Kidney (tissue), 14 donors: ENCODE data around the gene THSD4. TPM values are rescaled to one million over a fixed set of nuclear protein-coding genes. Genes with fewer than 3 reads are reported as not detected.

Experiments
- DNase-seq, 5 donors: peaks; one replicate each; pipeline ENCODE4 v3.0.0-alpha.2; 2013 to 2020
- FAIRE-seq: peaks from 2 replicates; lab custom pipeline; 2012; peaks lifted over from hg19 to GRCh38; lab: Jason Lieb, UNC
- H3K27ac ChIP-seq, 2 donors: one replicate each; pipeline ENCODE4 v1.7.0; 2013; ENCODE audit warnings: low read depth in 2 of 2, low read length in 2 of 2, inconsistent platforms in 1 of 2
- H3K27me3 ChIP-seq: one replicate; pipeline ENCODE4 v1.7.1; 2013; ENCODE audit warnings: low read length, inconsistent platforms; ENCODE audit not compliant: control insufficient read depth, insufficient read depth
- H3K36me3 ChIP-seq, 3 donors: one replicate each; pipeline versions ENCODE4 v1.7.0 to v1.7.1; 2013; ENCODE audit warnings: low read length in 3 of 3, control low read depth in 1 of 3, inconsistent platforms in 1 of 3; ENCODE audit not compliant: insufficient read depth in 3 of 3, control insufficient read depth in 2 of 3
- H3K4me1 ChIP-seq, 3 donors: one replicate each; pipeline versions ENCODE4 v1.7.0 to v1.7.1; 2013; ENCODE audit warnings: low read length in 3 of 3, inconsistent platforms in 1 of 3, low read depth in 1 of 3; ENCODE audit not compliant: control insufficient read depth in 2 of 3, insufficient read depth in 2 of 3
- H3K4me3 ChIP-seq, 3 donors: one replicate each; pipeline versions ENCODE4 v1.7.0 to v1.8.1; 2013; ENCODE audit warnings: low read length in 3 of 3, control low read depth in 1 of 3, inconsistent platforms in 1 of 3
- H3K9ac ChIP-seq, 3 donors: one replicate each; pipeline versions ENCODE4 v1.7.0 to v1.7.1; 2013; ENCODE audit warnings: low read length in 3 of 3, control low read depth in 1 of 3, inconsistent platforms in 1 of 3
- H3K9me3 ChIP-seq, 3 donors: one replicate each; pipeline versions ENCODE4 v1.7.0 to v1.7.1; 2013; ENCODE audit warnings: low read length in 3 of 3, control low read depth in 1 of 3, inconsistent platforms in 1 of 3; ENCODE audit not compliant: control insufficient read depth in 2 of 3, insufficient read depth in 1 of 3
- intact Hi-C: fragments of 100-400 bp; cut with DNase I; formaldehyde crosslinking; loops from one replicate; pipeline ENCODE4 v1.11.1; 2022
- polyA plus RNA-seq: library from polyadenylated mRNA; stranded (reverse); fragments of 350-450 nt; fragmentation: Illumina TruSeq; extraction: RNeasy Lipid Tissue Mini Kit (QIAGEN cat#74804); gene quantifications from one replicate; pipeline ENCODE4 v1.2.3, GENCODE V29; 2014; ENCODE audit warnings: low read depth, low replicate concordance; ENCODE audit not compliant: insufficient read depth
- total RNA-seq: library from RNA; stranded (reverse); fragmentation: NEBNext Ultra II Directional; extraction: Animal tissue kit (Norgen Biotek cat#: 25700); gene quantifications from one replicate; pipeline ENCODE4 v1.2.1, GENCODE V29; 2021
- TF ChIP-seq, protein P1 (sequence below): IDR thresholded peaks from 3 replicates; pipeline ENCODE4 v1.5.1; 2012; ENCODE audit warnings: mild to moderate bottlenecking, moderate library complexity, borderline replicate concordance; ENCODE audit not compliant: insufficient read depth; ENCODE audit errors: extremely low read depth
- donor health status: control.
- donor health status: control.
- donor health status: control.
- donor health status: control.
- donor health status: control.
- donor health status: DM: yes; HTN: yes; CAD: no.
- donor health status: Normal renal cell carcinoma (clear cell type).

The THSD4 gene
- total and polyA plus RNA-seq, 2 donors from 2014 or later: 9.4 to 36.3 TPM

DNA sequence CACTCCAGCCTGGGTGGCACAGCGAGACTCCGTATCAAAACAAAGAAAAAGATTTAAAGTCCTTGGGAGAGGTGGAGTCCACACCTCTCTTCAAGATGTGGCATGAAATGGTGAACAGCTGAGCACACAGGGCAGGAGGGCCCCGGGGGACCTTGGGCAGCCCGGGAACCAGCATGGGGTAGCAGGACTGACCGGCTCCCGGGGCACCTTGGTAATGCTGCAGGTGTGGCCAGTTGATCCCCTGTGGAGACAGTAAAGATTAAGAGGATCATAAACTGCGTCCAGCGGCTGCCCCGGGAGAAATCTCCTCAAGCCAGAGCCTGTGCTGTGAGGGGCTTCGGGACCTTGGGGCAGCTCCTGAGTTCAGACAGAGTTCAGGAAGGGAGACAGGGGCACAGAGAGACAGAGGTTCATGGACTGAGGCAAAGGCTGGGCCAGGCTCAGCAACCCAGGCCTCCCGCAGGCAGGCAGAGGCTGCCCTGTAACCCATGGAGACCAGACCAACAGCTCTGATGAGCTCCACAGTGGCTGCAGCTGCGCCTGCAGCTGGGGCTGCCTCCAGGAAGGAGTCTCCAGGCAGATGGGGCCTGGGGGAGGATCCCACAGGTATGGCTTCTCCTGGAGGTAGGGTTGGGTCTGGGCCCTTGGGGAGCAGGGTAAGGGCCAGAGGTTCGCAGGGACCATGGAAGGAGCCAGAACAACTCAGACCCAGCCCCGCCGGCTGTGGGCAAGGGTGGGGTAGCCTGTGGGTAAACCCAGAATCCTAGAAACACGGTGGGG, 695.2 kb downstream of the THSD4 start, which contains the start of gene NR2E3:
Gene NR2E3, plus strand, starts transcription at position 299 of the 780 bp plus-strand sequence. Its CDS starts 190 bp downstream, at position 489.
- Histone ChIP-seq H3K9me3 (no peaks in the 10 kb centered on the region), H3K36me3 (no peaks in the 10 kb centered on the region), H3K27ac (no peak within 1 kb of the TSS), H3K4me1 (peaks cover 0 to 14% (median 8%) of the 10 kb centered on the region in 3 donors), H3K9ac (no peak within 1 kb of the TSS), H3K4me3 (no peak within 1 kb of the TSS), H3K27me3 (no peaks in the 10 kb centered on the region)
- intact Hi-C loops: no loop called here
- DNase-seq (no peak), FAIRE-seq (no peak)
- TF ChIP-seq, protein P1, sequence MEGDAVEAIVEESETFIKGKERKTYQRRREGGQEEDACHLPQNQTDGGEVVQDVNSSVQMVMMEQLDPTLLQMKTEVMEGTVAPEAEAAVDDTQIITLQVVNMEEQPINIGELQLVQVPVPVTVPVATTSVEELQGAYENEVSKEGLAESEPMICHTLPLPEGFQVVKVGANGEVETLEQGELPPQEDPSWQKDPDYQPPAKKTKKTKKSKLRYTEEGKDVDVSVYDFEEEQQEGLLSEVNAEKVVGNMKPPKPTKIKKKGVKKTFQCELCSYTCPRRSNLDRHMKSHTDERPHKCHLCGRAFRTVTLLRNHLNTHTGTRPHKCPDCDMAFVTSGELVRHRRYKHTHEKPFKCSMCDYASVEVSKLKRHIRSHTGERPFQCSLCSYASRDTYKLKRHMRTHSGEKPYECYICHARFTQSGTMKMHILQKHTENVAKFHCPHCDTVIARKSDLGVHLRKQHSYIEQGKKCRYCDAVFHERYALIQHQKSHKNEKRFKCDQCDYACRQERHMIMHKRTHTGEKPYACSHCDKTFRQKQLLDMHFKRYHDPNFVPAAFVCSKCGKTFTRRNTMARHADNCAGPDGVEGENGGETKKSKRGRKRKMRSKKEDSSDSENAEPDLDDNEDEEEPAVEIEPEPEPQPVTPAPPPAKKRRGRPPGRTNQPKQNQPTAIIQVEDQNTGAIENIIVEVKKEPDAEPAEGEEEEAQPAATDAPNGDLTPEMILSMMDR: no peak

DNA sequence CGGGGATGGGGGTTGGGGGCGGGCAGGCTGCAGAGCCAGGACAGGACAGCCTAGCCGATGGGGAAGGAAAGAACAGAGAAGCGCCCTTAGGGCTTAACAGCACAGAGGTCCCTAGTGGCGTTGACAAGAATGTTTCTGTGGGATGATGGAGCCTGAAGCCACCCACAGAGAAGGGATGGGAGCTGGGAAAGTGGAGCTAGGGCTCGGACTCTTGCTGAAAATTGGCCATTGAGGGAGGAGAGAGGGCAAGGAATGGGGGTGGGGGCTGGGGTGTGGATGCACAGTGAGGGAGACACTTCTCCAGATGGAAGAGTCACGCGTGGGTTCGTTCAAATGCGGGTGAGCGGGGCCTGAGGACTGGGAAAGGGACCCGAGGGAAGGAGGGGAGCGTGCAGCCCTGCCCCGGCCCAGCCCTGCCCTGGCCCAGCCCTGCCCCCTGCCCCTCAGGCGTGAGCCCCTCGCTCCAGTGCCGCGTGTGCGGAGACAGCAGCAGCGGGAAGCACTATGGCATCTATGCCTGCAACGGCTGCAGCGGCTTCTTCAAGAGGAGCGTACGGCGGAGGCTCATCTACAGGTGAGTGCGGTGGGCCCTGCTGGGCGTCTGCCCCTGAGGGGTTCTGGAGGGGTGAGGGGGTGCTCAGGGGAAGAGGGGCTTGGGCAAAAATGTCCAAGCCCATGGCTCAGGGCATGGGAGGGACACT, 695.9 kb downstream of the THSD4 start:
- Histone ChIP-seq H3K4me1 (peaks cover 0 to 13% (median 8%) of the 10 kb centered on the region in 3 donors), H3K9ac (no peak overlapping the region), H3K4me3 (no peak overlapping the region), H3K36me3 (no peaks in the 10 kb centered on the region), H3K9me3 (no peaks in the 10 kb centered on the region), H3K27me3 (no peaks in the 10 kb centered on the region), H3K27ac (no peak overlapping the region)
- FAIRE-seq: no peak
- intact Hi-C loops: no loop called here
- DNase-seq: peak in 1 of 5 donors; percentile 72
- TF ChIP-seq, protein P1: no peak

DNA sequence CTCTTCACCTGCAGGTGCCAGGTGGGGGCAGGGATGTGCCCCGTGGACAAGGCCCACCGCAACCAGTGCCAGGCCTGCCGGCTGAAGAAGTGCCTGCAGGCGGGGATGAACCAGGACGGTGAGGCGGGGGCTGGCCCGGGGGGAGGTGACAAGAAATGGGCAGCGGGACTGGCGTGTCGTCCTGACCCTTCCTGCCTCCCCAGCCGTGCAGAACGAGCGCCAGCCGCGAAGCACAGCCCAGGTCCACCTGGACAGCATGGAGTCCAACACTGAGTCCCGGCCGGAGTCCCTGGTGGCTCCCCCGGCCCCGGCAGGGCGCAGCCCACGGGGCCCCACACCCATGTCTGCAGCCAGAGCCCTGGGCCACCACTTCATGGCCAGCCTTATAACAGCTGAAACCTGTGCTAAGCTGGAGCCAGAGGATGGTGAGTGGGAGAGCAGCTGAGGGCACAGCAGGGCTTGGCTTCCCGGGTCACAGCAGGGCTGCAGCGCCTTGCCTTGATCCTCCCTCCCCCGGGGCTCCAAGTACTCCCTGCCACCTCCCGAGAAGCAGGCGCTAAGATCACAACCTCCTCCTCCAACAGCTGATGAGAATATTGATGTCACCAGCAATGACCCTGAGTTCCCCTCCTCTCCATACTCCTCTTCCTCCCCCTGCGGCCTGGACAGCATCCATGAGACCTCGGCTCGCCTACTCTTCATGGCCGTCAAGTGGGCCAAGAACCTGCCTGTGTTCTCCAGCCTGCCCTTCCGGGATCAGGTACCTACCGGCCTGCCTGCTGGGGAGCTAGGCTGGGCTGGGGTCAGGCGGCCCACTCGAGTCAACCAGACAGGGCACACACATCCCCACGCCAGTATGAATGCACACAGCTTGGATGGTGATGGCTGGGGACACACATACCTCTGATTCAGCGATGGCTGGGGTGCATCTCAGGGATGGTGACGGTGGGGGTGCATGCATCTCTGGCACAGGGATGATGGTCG, 696.8 kb downstream of the THSD4 start:
- TF ChIP-seq, protein P1: no peak
- DNase-seq: peak in 1 of 5 donors; percentile 72
- H3K36me3 ChIP-seq: no peaks in the 10 kb centered on the region
- no peak overlapping the region for H3K4me3 ChIP-seq
- no peak overlapping the region for H3K9ac ChIP-seq
- FAIRE-seq: no peak
- H3K27me3 ChIP-seq: no peaks in the 10 kb centered on the region
- H3K9me3 ChIP-seq: no peaks in the 10 kb centered on the region
- intact Hi-C loops: no loop called here
- H3K4me1 ChIP-seq: peaks cover 0 to 8% (median 5%) of the 10 kb centered on the region in 3 donors
- H3K27ac ChIP-seq: no peak overlapping the region
